HG03139 (cell line): Measurements from ENCODE around the gene NGF.
"Not testable (repeated sequence)": the region's sequence is repeated elsewhere in the genome, so short reads cannot be mapped to it uniquely, and the experiment has no call there.

Experiments used
- ATAC-seq: cut with Tn5 transposase; IDR thresholded peaks from one replicate; pipeline ENCODE4 v1.9.1; 2021; ENCODE audit not compliant: unreplicated experiment

Gene NGF

GRCh38 chr1:115310581-115311473 lies 27.2 kb downstream of the NGF start:
- no peak for ATAC-seq

GRCh38 chr1:115309504-115309903 lies 28.5 kb downstream of the NGF start:
- not testable (repeated sequence) for ATAC-seq

- no peak for ATAC-seq
Measured at GRCh38 chr1:115308969-115309368, 29.1 kb downstream of the NGF start.

- no peak for ATAC-seq
Measured at GRCh38 chr1:115307661-115308060, 30.4 kb downstream of the NGF start.

GRCh38 chr1:115306146-115306545 lies 31.9 kb downstream of the NGF start:
- ATAC-seq, result no peak

- no peak for ATAC-seq
Measured at GRCh38 chr1:115303364-115303763, 34.7 kb downstream of the NGF start.

- no peak for ATAC-seq
Measured at GRCh38 chr1:115302390-115302961, 35.6 kb downstream of the NGF start.

- no peak for ATAC-seq
Measured at GRCh38 chr1:115301438-115302020, 36.5 kb downstream of the NGF start.

- no peak for ATAC-seq
Measured at GRCh38 chr1:115300087-115300876, 37.8 kb downstream of the NGF start.

GRCh38 chr1:115299266-115299665 lies 38.8 kb downstream of the NGF start:
- no peak for ATAC-seq

GRCh38 chr1:115296981-115297380 lies 41.1 kb downstream of the NGF start:
- ATAC-seq, result peak; percentile 71

GRCh38 chr1:115295904-115296696 lies 41.9 kb downstream of the NGF start:
- ATAC-seq, result no peak

- no peak for ATAC-seq
Measured at GRCh38 chr1:115293899-115294298, 44.1 kb downstream of the NGF start.

- ATAC-seq, result no peak
Measured at GRCh38 chr1:115293006-115293405, 45.0 kb downstream of the NGF start.

GRCh38 chr1:115291741-115292140 lies 46.3 kb downstream of the NGF start:
- no peak for ATAC-seq

- no peak for ATAC-seq
Measured at GRCh38 chr1:115289940-115290339, 48.1 kb downstream of the NGF start.

- ATAC-seq, result no peak
Measured at GRCh38 chr1:115288591-115289198, 49.4 kb downstream of the NGF start.

- no peak for ATAC-seq
Measured at GRCh38 chr1:115286431-115287205, 51.4 kb downstream of the NGF start.

- ATAC-seq, result no peak
Measured at GRCh38 chr1:115284209-115284608, 53.8 kb downstream of the NGF start.
